A673 (cell line): ENCODE measurements around the gene KCNC1. TPM values are rescaled to one million over a fixed set of nuclear protein-coding genes. Genes with fewer than 3 reads are reported as not detected.

ENCODE experiments used
- BruUV-seq: library from RNA; stranded (reverse); fragments of 400-500 nt; replicated peaks from 2 replicates; lab custom pipeline; 2021; lab: Mats Ljungman, UMichigan
- CTCF ChIA-PET: fragments of 300-600 bp; sonication (Branson Sonifier 250); formaldehyde crosslinking; loops from one replicate; lab custom pipeline; 2022; ENCODE audit warnings: antibody characterized with exemption; lab: Charles Lee
- POLR2A ChIA-PET: fragments of 300-600 bp; sonication (Branson Sonifier 250); formaldehyde crosslinking; loops from one replicate; lab custom pipeline; 2022; ENCODE audit warnings: antibody characterized with exemption; ENCODE audit not compliant: low non-redundant PET; lab: Charles Lee
- DNase-seq: peaks from one replicate; pipeline ENCODE4 v3.0.0-alpha.2; 2015; ENCODE audit warnings: low spot score
- H3K27ac ChIP-seq: fragments of 200-600 bp; sonication (generic); 2 replicates; pipeline ENCODE4 v1.5.1; 2016; ENCODE audit warnings: mixed run types, low read depth, mild to moderate bottlenecking, mixed read lengths, antibody characterized with exemption, low read length; ENCODE audit not compliant: poor library complexity, severe bottlenecking
- H3K27me3 ChIP-seq: fragments of 200-600 bp; sonication (generic); replicated peaks from 2 replicates; pipeline ENCODE4 v1.6.1; 2017; ENCODE audit warnings: mixed run types, low read depth, mild to moderate bottlenecking, mixed read lengths, antibody characterized with exemption, low read length; ENCODE audit not compliant: insufficient read depth, poor library complexity
- H3K36me3 ChIP-seq: fragments of 200-600 bp; sonication (generic); 2 replicates; pipeline ENCODE4 v1.6.1; 2016; ENCODE audit warnings: mixed run types, mild to moderate bottlenecking, mixed read lengths, antibody characterized with exemption, low read length; ENCODE audit not compliant: insufficient read depth, poor library complexity, severe bottlenecking
- H3K4me1 ChIP-seq: fragments of 200-600 bp; sonication (generic); 2 replicates; pipeline ENCODE4 v1.6.1; 2017; ENCODE audit warnings: mixed run types, mild to moderate bottlenecking, mixed read lengths, antibody characterized with exemption, low read length; ENCODE audit not compliant: insufficient read depth, poor library complexity, severe bottlenecking
- H3K4me3 ChIP-seq: fragments of 200-600 bp; sonication (generic); 2 replicates; pipeline ENCODE4 v1.5.1; 2016; ENCODE audit warnings: low read depth, mixed run types, mild to moderate bottlenecking, mixed read lengths, low read length; ENCODE audit not compliant: poor library complexity, severe bottlenecking
- H3K9me3 ChIP-seq: fragments of 200-600 bp; sonication (generic); 2 replicates; pipeline ENCODE4 v1.6.1; 2016; ENCODE audit warnings: mixed run types, low read depth, mild to moderate bottlenecking, mixed read lengths, antibody characterized with exemption, low read length; ENCODE audit not compliant: poor library complexity, severe bottlenecking
- CTCF ChIP-seq: fragments of 300-800, 200-600 bp; sonication (generic); conservative IDR thresholded peaks from 2 replicates; pipeline ENCODE4 v1.5.1; 2017; ENCODE audit warnings: low read depth, mild to moderate bottlenecking, antibody characterized with exemption, low read length, moderate library complexity, mixed read lengths
- EZH2 ChIP-seq: fragments of 200-600 bp; sonication (generic); IDR thresholded peaks from 2 replicates; pipeline ENCODE4 v1.6.1; 2017; ENCODE audit warnings: borderline replicate concordance, low read depth, mild to moderate bottlenecking, mixed read lengths, antibody characterized with exemption, low read length; ENCODE audit not compliant: poor library complexity, severe bottlenecking
- intact Hi-C: fragments of 100-400 bp; cut with micrococcal nuclease; formaldehyde crosslinking; loops from one replicate; pipeline ENCODE4 v1.10.0; 2022; ENCODE audit not compliant: unreplicated experiment
- total RNA-seq: library from RNA; stranded (reverse); gene quantifications from 2 replicates; pipeline ENCODE4 v1.2.3, GENCODE V29; 2021

Gene KCNC1
- total RNA-seq, 1 experiment from 2014 or later, result 0.09 TPM

GRCh38 chr11:17813391-17814059, 78.9 kb downstream of the KCNC1 start:
- intact Hi-C loops, result no loop called here
- no TSS peak for BruUV-seq
- Histone ChIP-seq H3K4me1 (no peaks in the 10 kb centered on the region), H3K27ac (no peak overlapping the region), H3K27me3 (no peaks in the 10 kb centered on the region), H3K4me3 (no peak overlapping the region), H3K36me3 (no peaks in the 10 kb centered on the region), H3K9me3 (no peaks in the 10 kb centered on the region)
- DNase-seq, result no peak
- CTCF ChIA-PET, result no interaction called here
- POLR2A ChIA-PET, result no interaction called here
- no peak for TF ChIP-seq CTCF
- no peak for TF ChIP-seq EZH2

DNA sequence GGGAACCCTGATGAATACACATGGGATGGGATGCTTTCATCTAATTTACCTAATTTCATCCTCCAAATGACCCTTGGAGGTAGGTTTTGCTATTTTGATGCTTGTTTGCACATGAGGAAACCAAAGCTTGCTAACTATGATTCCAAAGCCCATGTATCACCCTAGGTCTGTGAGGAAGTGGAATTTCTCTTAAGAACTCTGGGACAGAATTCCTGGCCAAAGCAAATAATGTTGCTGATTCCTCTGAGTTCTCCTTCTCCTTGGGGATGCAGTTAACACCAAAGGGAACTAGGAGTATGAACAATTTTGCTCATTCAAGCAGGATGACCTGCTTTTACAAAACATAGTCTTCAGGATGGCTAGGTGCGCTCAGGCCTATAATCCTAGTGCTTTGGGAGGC, 80.0 kb downstream of the KCNC1 start:
- no peak overlapping the region for H3K4me3 ChIP-seq
- POLR2A ChIA-PET, result no interaction called here
- H3K36me3 ChIP-seq, result no peaks in the 10 kb centered on the region
- H3K27ac ChIP-seq, result no peak overlapping the region
- no peaks in the 10 kb centered on the region for H3K27me3 ChIP-seq
- CTCF ChIA-PET, result no interaction called here
- H3K9me3 ChIP-seq, result no peaks in the 10 kb centered on the region
- DNase-seq, result no peak
- no peak for TF ChIP-seq CTCF
- TF ChIP-seq EZH2, result no peak
- no TSS peak for BruUV-seq
- no peaks in the 10 kb centered on the region for H3K4me1 ChIP-seq
- intact Hi-C loops, result no loop called here

GRCh38 chr11:17816232-17816931, 81.8 kb downstream of the KCNC1 start:
- no peak for DNase-seq
- no TSS peak for BruUV-seq
- CTCF ChIA-PET, result no interaction called here
- POLR2A ChIA-PET, result no interaction called here
- H3K27ac ChIP-seq, result no peak overlapping the region
- no peak for TF ChIP-seq CTCF
- TF ChIP-seq EZH2, result no peak
- H3K36me3 ChIP-seq, result no peaks in the 10 kb centered on the region
- H3K4me1 ChIP-seq, result no peaks in the 10 kb centered on the region
- H3K4me3 ChIP-seq, result no peak overlapping the region
- intact Hi-C loops, result no loop called here
- H3K9me3 ChIP-seq, result no peaks in the 10 kb centered on the region
- no peaks in the 10 kb centered on the region for H3K27me3 ChIP-seq
